ENCODE data around the gene AADAC. TPM values are rescaled to one million over a fixed set of nuclear protein-coding genes. Genes with fewer than 3 reads are reported as not detected.
"Not testable (repeated sequence)": the region's sequence is repeated elsewhere in the genome, so short reads cannot be mapped to it uniquely, and the experiment has no call there.

Gene AADAC
- polyA plus RNA-seq (ENCODE audit: insufficient read length), result 0.45 TPM

- no peak for DNase-seq
Measured at GRCh38 chr3:151813799-151814198, at the start of gene AADAC. Gene AADAC (plus strand): TSS chr3:151814116. CDS start chr3:151814163, 47 bp downstream.

GRCh38 chr3:151764699-151765098 lies 49.2 kb upstream of the AADAC start:
- DNase-seq, result not testable (repeated sequence)

GRCh38 chr3:151765685-151766084 lies 48.2 kb upstream of the AADAC start:
- DNase-seq, result no peak

- no peak for DNase-seq
Measured at GRCh38 chr3:151766454-151766853, 47.5 kb upstream of the AADAC start.

- no peak for DNase-seq
Measured at GRCh38 chr3:151768393-151768930, 45.5 kb upstream of the AADAC start.

GRCh38 chr3:151769175-151769574 lies 44.7 kb upstream of the AADAC start:
- DNase-seq, result no peak

- DNase-seq, result peak; percentile 53
Measured at GRCh38 chr3:151770956-151771355, 43.0 kb upstream of the AADAC start.

- no peak for DNase-seq
Measured at GRCh38 chr3:151772825-151773480, 41.0 kb upstream of the AADAC start.

- DNase-seq, result no peak
Measured at GRCh38 chr3:151774235-151774634, 39.7 kb upstream of the AADAC start.

GRCh38 chr3:151774910-151775309 lies 39.0 kb upstream of the AADAC start:
- no peak for DNase-seq

- no peak for DNase-seq
Measured at GRCh38 chr3:151775314-151776258, 38.3 kb upstream of the AADAC start.

- DNase-seq, result no peak
Measured at GRCh38 chr3:151776259-151776740, 37.6 kb upstream of the AADAC start.

GRCh38 chr3:151777880-151778279 lies 36.0 kb upstream of the AADAC start:
- DNase-seq, result no peak

GRCh38 chr3:151787626-151788025 lies 26.3 kb upstream of the AADAC start:
- DNase-seq, result no peak

- no peak for DNase-seq
Measured at GRCh38 chr3:151788401-151788800, 25.5 kb upstream of the AADAC start.

GRCh38 chr3:151789853-151790463 lies 24.0 kb upstream of the AADAC start:
- no peak for DNase-seq

GRCh38 chr3:151790763-151791162 lies 23.2 kb upstream of the AADAC start:
- DNase-seq, result not testable (repeated sequence)

- no peak for DNase-seq
Measured at GRCh38 chr3:151792411-151792810, 21.5 kb upstream of the AADAC start.

- DNase-seq, result no peak
Measured at GRCh38 chr3:151793636-151794035, 20.3 kb upstream of the AADAC start.

- no peak for DNase-seq
Measured at GRCh38 chr3:151794080-151794479, 19.8 kb upstream of the AADAC start.

GRCh38 chr3:151795276-151795675 lies 18.6 kb upstream of the AADAC start:
- no peak for DNase-seq

- no peak for DNase-seq
Measured at GRCh38 chr3:151796105-151796680, 17.7 kb upstream of the AADAC start.

All from hindlimb muscle (tissue), 1 donor.